Hematopoietic multipotent progenitor cell treated with erythropoietin and hydrocortisone succinate and interleukin-3 and kit ligand, for 17 days (in vitro differentiated cells): ENCODE results near the gene CTAGE9.
"Not testable (repeated sequence)": the region's sequence is repeated elsewhere in the genome, so short reads cannot be mapped to it uniquely, and the experiment has no call there.

ENCODE experiments used
- DNase-seq: peaks from one replicate; pipeline ENCODE4 v3.0.0-alpha.2; 2015; ENCODE audit warnings: low spot score

The CTAGE9 gene

GRCh38 chr6:131710917-131711316 lies at the start of gene CTAGE9:
CTAGE9 (minus strand) TSS chr6:131711017; CDS start chr6:131711017, 0 bp downstream.
- not testable (repeated sequence) for DNase-seq

- DNase-seq: no peak
Measured at GRCh38 chr6:131758920-131759319, 48.1 kb upstream of the CTAGE9 start.

GRCh38 chr6:131756039-131756438 lies 45.2 kb upstream of the CTAGE9 start:
- no peak for DNase-seq

GRCh38 chr6:131755597-131755996 lies 44.8 kb upstream of the CTAGE9 start:
- DNase-seq: no peak

GRCh38 chr6:131754715-131755567 lies 44.1 kb upstream of the CTAGE9 start:
- no peak for DNase-seq

GRCh38 chr6:131754088-131754487 lies 43.3 kb upstream of the CTAGE9 start:
- no peak for DNase-seq

- DNase-seq: not testable (repeated sequence)
Measured at GRCh38 chr6:131751012-131751715, 40.3 kb upstream of the CTAGE9 start.

GRCh38 chr6:131749023-131749422 lies 38.2 kb upstream of the CTAGE9 start:
- no peak for DNase-seq

GRCh38 chr6:131747821-131748353 lies 37.1 kb upstream of the CTAGE9 start:
- no peak for DNase-seq

GRCh38 chr6:131745476-131745875 lies 34.7 kb upstream of the CTAGE9 start:
- no peak for DNase-seq

GRCh38 chr6:131744432-131745287 lies 33.8 kb upstream of the CTAGE9 start:
- DNase-seq: no peak

GRCh38 chr6:131741688-131742393 lies 31.0 kb upstream of the CTAGE9 start:
- DNase-seq: no peak

GRCh38 chr6:131740161-131740560 lies 29.3 kb upstream of the CTAGE9 start:
- DNase-seq: no peak

GRCh38 chr6:131739136-131739535 lies 28.3 kb upstream of the CTAGE9 start:
- no peak for DNase-seq

- no peak for DNase-seq
Measured at GRCh38 chr6:131736811-131737210, 26.0 kb upstream of the CTAGE9 start.

GRCh38 chr6:131736003-131736596 lies 25.3 kb upstream of the CTAGE9 start:
- DNase-seq: no peak

- no peak for DNase-seq
Measured at GRCh38 chr6:131733376-131734016, 22.7 kb upstream of the CTAGE9 start.

- no peak for DNase-seq
Measured at GRCh38 chr6:131731224-131731623, 20.4 kb upstream of the CTAGE9 start.

GRCh38 chr6:131730264-131730663 lies 19.4 kb upstream of the CTAGE9 start:
- DNase-seq: no peak

- no peak for DNase-seq
Measured at GRCh38 chr6:131729550-131729949, 18.7 kb upstream of the CTAGE9 start.
